Panc1 (cell line): Measurements from ENCODE around the gene CADM1. TPM values are rescaled to one million over a fixed set of nuclear protein-coding genes. Genes with fewer than 3 reads are reported as not detected.

Experiments
- ATAC-seq: fragments of 200-7000 bp; cut with Tn5 transposase; 2 replicates; pipeline ENCODE4 v1.9.1; 2020; ENCODE audit warnings: mild to moderate bottlenecking, moderate library complexity
- BruUV-seq: library from RNA; stranded (reverse); fragments of 400-500 nt; replicated peaks from 2 replicates; lab custom pipeline; 2021; lab: Mats Ljungman, UMichigan
- CTCF ChIA-PET: fragments of 300-600 bp; sonication (Branson Sonifier 250); formaldehyde crosslinking; loops from one replicate; lab custom pipeline; 2022; ENCODE audit warnings: antibody characterized with exemption; lab: Charles Lee
- POLR2A ChIA-PET: fragments of 300-600 bp; sonication (Branson Sonifier 250); formaldehyde crosslinking; loops from one replicate; lab custom pipeline; 2022; ENCODE audit warnings: antibody characterized with exemption; lab: Charles Lee
- DNase-seq: peaks from one replicate; pipeline ENCODE4 v3.0.0-alpha.2; 2010; ENCODE audit warnings: low read depth, low spot score
- H3K27ac ChIP-seq: 2 replicates; pipeline ENCODE4 v1.5.1; 2011; ENCODE audit warnings: mild to moderate bottlenecking, low read length, inconsistent platforms
- H3K27me3 ChIP-seq: fragments of 200-500 bp; sonication (Bioruptor generic); 2 replicates; pipeline ENCODE4 v1.6.0; 2014; ENCODE audit warnings: low read length, inconsistent platforms; ENCODE audit not compliant: control insufficient read depth, insufficient read depth
- H3K36me3 ChIP-seq: fragments of 200-500 bp; sonication (Bioruptor generic); 2 replicates; pipeline ENCODE4 v1.5.1; 2014; ENCODE audit warnings: inconsistent platforms, mild to moderate bottlenecking, low read length, moderate library complexity; ENCODE audit not compliant: control insufficient read depth, insufficient read depth
- H3K4me1 ChIP-seq: 2 replicates; pipeline ENCODE4 v1.5.1; 2011; ENCODE audit warnings: inconsistent platforms, mild to moderate bottlenecking, low read length, moderate library complexity; ENCODE audit not compliant: control insufficient read depth, insufficient read depth
- H3K4me3 ChIP-seq, 2 experiments: 2 replicates each; pipeline ENCODE4 v1.5.1; 2011 to 2012; ENCODE audit warnings: low read depth in 2 of 2, low read length in 2 of 2, mild to moderate bottlenecking in 2 of 2, inconsistent platforms in 1 of 2, moderate library complexity in 1 of 2
- H3K9me3 ChIP-seq: fragments of 200-500 bp; sonication (Bioruptor generic); 2 replicates; pipeline ENCODE4 v1.5.1; 2014; ENCODE audit warnings: low read depth, mild to moderate bottlenecking, inconsistent platforms, low read length, moderate library complexity; ENCODE audit not compliant: control insufficient read depth, insufficient read depth
- POLR2AphosphoS5 ChIP-seq: IDR thresholded peaks from 2 replicates; pipeline ENCODE4 v1.6.1; 2012; ENCODE audit warnings: mild to moderate bottlenecking, low read depth, low read length, moderate library complexity
- SIN3A ChIP-seq: IDR thresholded peaks from 2 replicates; pipeline ENCODE4 v1.6.1; 2012; ENCODE audit warnings: low read depth, mild to moderate bottlenecking, low read length, moderate library complexity, borderline replicate concordance; ENCODE audit not compliant: insufficient read depth
- TCF7L2 ChIP-seq: IDR thresholded peaks from 2 replicates; pipeline ENCODE4 v1.6.1; 2011; ENCODE audit warnings: mild to moderate bottlenecking, low read depth, low read length, inconsistent platforms
- in situ Hi-C: cut with HindIII; loops from 2 replicates; pipeline ENCODE4 v1.10.0; 2016; ENCODE audit warnings: low sequenced_read_pairs, low pct_unique_long_range_greater_than_20kb
- intact Hi-C: fragments of 100-400 bp; cut with micrococcal nuclease; formaldehyde crosslinking; loops from one replicate; pipeline ENCODE4 v1.10.0; 2022; ENCODE audit not compliant: unreplicated experiment
- total RNA-seq: library from RNA; stranded (reverse); gene quantifications from one replicate; pipeline ENCODE4 v1.2.1, GENCODE V29; 2021; ENCODE audit not compliant: unreplicated experiment
- TF ChIP-seq, protein P1 (sequence below), 2 experiments: IDR thresholded peaks; 2 replicates each; pipeline ENCODE4 v1.6.1; 2011 to 2012; ENCODE audit warnings: low read depth in 2 of 2, control low read depth in 1 of 2, low read length in 1 of 2, mild to moderate bottlenecking in 1 of 2, moderate library complexity in 1 of 2; ENCODE audit not compliant: insufficient read depth in 1 of 2
- TF ChIP-seq, protein P2 (sequence below): fragments of 450-650 bp; IDR thresholded peaks from 2 replicates; pipeline ENCODE4 v1.5.1; 2017; ENCODE audit warnings: mild to moderate bottlenecking

CADM1 gene
- total RNA-seq, 1 experiment from 2014 or later, result 3.9 TPM

DNA sequence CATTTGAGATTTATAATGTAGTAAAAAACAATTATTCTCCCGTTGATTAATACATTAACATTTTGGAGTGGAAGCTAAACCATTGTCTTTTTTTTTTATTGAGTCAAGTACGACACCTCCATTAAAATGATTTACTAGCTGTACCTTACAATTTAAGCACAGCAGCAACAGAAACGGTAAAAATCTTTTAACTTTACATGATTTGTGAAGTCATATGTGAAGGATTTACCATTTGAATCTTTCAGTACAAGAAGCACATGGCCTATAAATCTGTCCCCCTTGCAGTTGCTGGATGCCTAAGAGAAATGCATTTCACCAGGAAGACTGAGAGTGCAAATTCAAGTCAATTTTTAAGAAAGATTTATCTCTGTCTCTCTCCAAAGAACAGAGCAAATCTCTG is 324.6 kb downstream of the CADM1 start:
- H3K27me3 ChIP-seq, result no peaks in the 10 kb centered on the region
- no peaks in the 10 kb centered on the region for H3K36me3 ChIP-seq
- in situ Hi-C loops (no loop called here), intact Hi-C loops (no loop called here)
- no peak overlapping the region for H3K4me3 ChIP-seq
- no TSS peak for BruUV-seq
- no peaks in the 10 kb centered on the region for H3K9me3 ChIP-seq
- POLR2A ChIA-PET, result no interaction called here
- no peak for DNase-seq
- H3K27ac ChIP-seq, result no peak overlapping the region
- CTCF ChIA-PET, result no interaction called here
- H3K4me1 ChIP-seq, result no peaks in the 10 kb centered on the region
- ATAC-seq, result no peak
- TF ChIP-seq, protein P1, sequence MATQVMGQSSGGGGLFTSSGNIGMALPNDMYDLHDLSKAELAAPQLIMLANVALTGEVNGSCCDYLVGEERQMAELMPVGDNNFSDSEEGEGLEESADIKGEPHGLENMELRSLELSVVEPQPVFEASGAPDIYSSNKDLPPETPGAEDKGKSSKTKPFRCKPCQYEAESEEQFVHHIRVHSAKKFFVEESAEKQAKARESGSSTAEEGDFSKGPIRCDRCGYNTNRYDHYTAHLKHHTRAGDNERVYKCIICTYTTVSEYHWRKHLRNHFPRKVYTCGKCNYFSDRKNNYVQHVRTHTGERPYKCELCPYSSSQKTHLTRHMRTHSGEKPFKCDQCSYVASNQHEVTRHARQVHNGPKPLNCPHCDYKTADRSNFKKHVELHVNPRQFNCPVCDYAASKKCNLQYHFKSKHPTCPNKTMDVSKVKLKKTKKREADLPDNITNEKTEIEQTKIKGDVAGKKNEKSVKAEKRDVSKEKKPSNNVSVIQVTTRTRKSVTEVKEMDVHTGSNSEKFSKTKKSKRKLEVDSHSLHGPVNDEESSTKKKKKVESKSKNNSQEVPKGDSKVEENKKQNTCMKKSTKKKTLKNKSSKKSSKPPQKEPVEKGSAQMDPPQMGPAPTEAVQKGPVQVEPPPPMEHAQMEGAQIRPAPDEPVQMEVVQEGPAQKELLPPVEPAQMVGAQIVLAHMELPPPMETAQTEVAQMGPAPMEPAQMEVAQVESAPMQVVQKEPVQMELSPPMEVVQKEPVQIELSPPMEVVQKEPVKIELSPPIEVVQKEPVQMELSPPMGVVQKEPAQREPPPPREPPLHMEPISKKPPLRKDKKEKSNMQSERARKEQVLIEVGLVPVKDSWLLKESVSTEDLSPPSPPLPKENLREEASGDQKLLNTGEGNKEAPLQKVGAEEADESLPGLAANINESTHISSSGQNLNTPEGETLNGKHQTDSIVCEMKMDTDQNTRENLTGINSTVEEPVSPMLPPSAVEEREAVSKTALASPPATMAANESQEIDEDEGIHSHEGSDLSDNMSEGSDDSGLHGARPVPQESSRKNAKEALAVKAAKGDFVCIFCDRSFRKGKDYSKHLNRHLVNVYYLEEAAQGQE (IDR thresholded peaks at IDR 0.05; ENCODE audit: insufficient read depth in 1 of 2, low read depth in 2 of 2, low read length in 1 of 2), result no peak
- TF ChIP-seq TCF7L2, result no peak
- no peak for TF ChIP-seq POLR2AphosphoS5
- TF ChIP-seq, protein P2, sequence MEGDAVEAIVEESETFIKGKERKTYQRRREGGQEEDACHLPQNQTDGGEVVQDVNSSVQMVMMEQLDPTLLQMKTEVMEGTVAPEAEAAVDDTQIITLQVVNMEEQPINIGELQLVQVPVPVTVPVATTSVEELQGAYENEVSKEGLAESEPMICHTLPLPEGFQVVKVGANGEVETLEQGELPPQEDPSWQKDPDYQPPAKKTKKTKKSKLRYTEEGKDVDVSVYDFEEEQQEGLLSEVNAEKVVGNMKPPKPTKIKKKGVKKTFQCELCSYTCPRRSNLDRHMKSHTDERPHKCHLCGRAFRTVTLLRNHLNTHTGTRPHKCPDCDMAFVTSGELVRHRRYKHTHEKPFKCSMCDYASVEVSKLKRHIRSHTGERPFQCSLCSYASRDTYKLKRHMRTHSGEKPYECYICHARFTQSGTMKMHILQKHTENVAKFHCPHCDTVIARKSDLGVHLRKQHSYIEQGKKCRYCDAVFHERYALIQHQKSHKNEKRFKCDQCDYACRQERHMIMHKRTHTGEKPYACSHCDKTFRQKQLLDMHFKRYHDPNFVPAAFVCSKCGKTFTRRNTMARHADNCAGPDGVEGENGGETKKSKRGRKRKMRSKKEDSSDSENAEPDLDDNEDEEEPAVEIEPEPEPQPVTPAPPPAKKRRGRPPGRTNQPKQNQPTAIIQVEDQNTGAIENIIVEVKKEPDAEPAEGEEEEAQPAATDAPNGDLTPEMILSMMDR, result no peak
- TF ChIP-seq SIN3A, result no peak

DNA sequence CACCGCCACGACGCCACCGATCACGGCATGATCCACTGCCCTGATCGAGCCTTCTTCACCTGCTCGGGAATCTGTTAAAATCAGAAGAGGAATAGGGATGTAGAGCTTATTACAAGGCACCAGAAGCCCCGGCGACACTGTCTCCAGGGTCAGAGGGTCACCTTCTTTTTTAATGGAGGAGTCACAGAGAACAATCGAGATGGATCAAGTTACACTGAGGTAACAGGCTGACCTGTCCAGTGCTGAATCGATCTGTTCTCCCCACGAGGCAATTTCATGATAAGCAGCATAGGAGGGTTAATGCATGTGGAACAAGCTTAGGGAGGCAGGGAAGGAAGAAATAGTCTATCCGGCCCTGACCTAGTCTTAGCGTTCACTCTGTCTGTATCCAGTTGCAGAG is 325.5 kb downstream of the CADM1 start:
- Histone ChIP-seq H3K27ac (no peak overlapping the region), H3K27me3 (no peaks in the 10 kb centered on the region), H3K9me3 (no peaks in the 10 kb centered on the region), H3K36me3 (no peaks in the 10 kb centered on the region), H3K4me1 (no peaks in the 10 kb centered on the region), H3K4me3 (no peak overlapping the region)
- ATAC-seq (no peak), DNase-seq (no peak)
- TF ChIP-seq POLR2AphosphoS5, result no peak
- no peak for TF ChIP-seq SIN3A
- TF ChIP-seq, protein P1 (IDR thresholded peaks at IDR 0.05; ENCODE audit: insufficient read depth in 1 of 2, low read depth in 2 of 2, low read length in 1 of 2), result no peak
- no peak for TF ChIP-seq TCF7L2
- TF ChIP-seq, protein P2, result no peak
- intact Hi-C loops (no loop called here), in situ Hi-C loops (no loop called here)
- BruUV-seq, result no TSS peak
- ChIA-PET CTCF (no interaction called here), POLR2A (no interaction called here)
